GM19239 (cell line): Measurements from ENCODE around the gene DNAAF3.

Experiments
- DNase-seq: peaks from one replicate; pipeline ENCODE4 v3.0.0; 2011; ENCODE audit warnings: low spot score; ENCODE audit not compliant: insufficient read length
- FAIRE-seq: peaks from 2 replicates; lab custom pipeline; 2011; peaks lifted over from hg19 to GRCh38; lab: Jason Lieb, UNC

Gene DNAAF3

GRCh38 chr19:55131421-55131820, 35.0 kb downstream of the DNAAF3 start:
- FAIRE-seq: no peak

GRCh38 chr19:55119053-55119452, 47.4 kb downstream of the DNAAF3 start:
- no peak for FAIRE-seq

More at GRCh38 chr19:55131421-55131820, 35.0 kb downstream of the DNAAF3 start:
- DNase-seq: no peak

GRCh38 chr19:55118401-55118991, 47.9 kb downstream of the DNAAF3 start:
- DNase-seq (no peak), FAIRE-seq (peak; percentile 76)

More at GRCh38 chr19:55119053-55119452, 47.4 kb downstream of the DNAAF3 start:
- DNase-seq: no peak

GRCh38 chr19:55117663-55118391, 48.6 kb downstream of the DNAAF3 start:
- FAIRE-seq (peak; percentile 90), DNase-seq (peak; percentile 100)

GRCh38 chr19:55116859-55117662, 49.4 kb downstream of the DNAAF3 start, which contains the start of gene PPP1R12C:
Gene PPP1R12C, minus strand, starts transcription at chr19:55117637. Its CDS starts 94 bp downstream, at chr19:55117543.
- FAIRE-seq (no peak), DNase-seq (no peak)

- DNase-seq (peak; percentile 78), FAIRE-seq (peak; percentile 90)
These were observed 50.1 kb downstream of the DNAAF3 start for GRCh38 chr19:55116232-55116858.

- no peak for FAIRE-seq
- DNase-seq: no peak
These were observed 50.9 kb downstream of the DNAAF3 start for GRCh38 chr19:55115446-55116065.

GRCh38 chr19:55114566-55115145, 51.8 kb downstream of the DNAAF3 start:
- DNase-seq: no peak
- FAIRE-seq: no peak

GRCh38 chr19:55113570-55114039, 52.8 kb downstream of the DNAAF3 start:
- no peak for FAIRE-seq
- DNase-seq: no peak

GRCh38 chr19:55112777-55113569, 53.4 kb downstream of the DNAAF3 start:
- FAIRE-seq (peak; percentile 66), DNase-seq (no peak)

GRCh38 chr19:55112246-55112776, 54.1 kb downstream of the DNAAF3 start:
- DNase-seq (no peak), FAIRE-seq (no peak)

- DNase-seq: no peak
- no peak for FAIRE-seq
These were observed 55.1 kb downstream of the DNAAF3 start for GRCh38 chr19:55111238-55111831.

GRCh38 chr19:55109527-55110291, 56.7 kb downstream of the DNAAF3 start:
- DNase-seq (no peak), FAIRE-seq (no peak)
